Urothelium cell line (cell line): ENCODE measurements around the gene APBB3.
A peak's percentile ranks its signal among the peaks of the same experiment; 100 is the strongest.
"Not testable (repeated sequence)": the region's sequence is repeated elsewhere in the genome, so short reads cannot be mapped to it uniquely, and the experiment has no call there.

ENCODE experiments used
- DNase-seq: peaks from one replicate; pipeline ENCODE4 v3.0.0; 2011; ENCODE audit warnings: low spot score, mixed read lengths
- FAIRE-seq: peaks from 2 replicates; lab custom pipeline; 2011; peaks lifted over from hg19 to GRCh38; lab: Jason Lieb, UNC

Gene APBB3

GRCh38 chr5:140579188-140579747, 14.9 kb upstream of the APBB3 start:
- not testable (repeated sequence) for DNase-seq, FAIRE-seq

DNA sequence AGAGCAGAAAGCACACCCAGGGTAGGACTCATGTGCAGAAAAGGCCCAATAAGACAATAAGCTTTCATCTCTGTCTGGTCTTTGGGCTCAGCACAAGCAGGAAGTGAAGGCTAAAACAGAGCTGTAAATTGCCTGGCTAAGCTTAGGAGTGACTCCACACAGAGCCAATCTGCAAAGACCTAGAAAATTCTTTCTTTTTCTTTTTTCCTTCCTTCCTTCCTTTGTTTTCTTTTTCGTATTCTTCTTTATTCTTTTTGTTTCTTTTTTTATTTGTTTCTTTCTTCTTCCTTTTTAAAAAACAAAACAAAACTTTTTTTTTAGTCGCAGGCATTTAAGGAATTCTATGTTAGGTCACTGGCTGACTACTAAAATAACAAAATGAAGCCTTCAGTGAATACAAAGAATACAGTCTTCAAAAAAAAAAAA, 12.4 kb upstream of the APBB3 start:
- DNase-seq (no peak), FAIRE-seq (no peak)

DNA sequence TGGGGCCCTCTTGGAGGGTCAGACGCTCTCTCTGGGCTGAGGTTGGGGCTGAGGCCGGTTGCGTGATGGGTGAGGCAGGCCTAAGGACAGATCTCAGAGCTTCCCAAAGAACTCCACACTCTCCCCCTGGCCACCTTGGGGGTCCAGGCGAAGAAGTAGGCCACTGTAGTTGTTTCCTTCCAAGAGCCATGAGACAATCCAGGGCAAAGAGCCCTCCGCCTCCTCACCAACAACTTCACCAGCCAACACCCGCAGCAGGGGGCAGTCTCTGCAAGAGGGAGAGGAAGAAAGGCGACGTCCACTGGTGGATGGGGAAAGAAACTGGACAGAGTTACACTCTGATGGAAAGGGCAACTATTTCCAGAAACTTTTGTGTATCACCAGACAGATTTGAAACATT, 10.9 kb upstream of the APBB3 start:
- DNase-seq (no peak), FAIRE-seq (no peak)

DNA sequence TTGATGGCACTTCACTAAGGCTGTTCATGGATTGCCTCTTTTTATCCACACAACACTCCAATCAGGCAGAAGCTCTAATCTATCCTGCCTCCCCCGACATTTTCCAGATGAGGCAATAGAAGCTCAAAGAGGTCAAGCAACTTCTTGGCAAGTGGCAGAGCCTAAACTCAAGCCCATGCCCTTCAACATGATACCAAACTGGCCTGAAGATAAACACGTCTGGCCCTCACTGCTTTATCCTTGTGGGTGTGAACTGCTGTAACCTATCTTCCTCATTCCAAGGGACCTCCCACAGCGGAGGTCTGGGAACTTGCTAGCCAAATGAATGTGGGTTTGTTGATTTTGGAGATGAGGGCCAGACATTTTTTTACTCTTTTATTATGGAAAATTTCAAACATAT, 9.8 kb upstream of the APBB3 start:
- FAIRE-seq (no peak), DNase-seq (no peak)

GRCh38 chr5:140573683-140574082, 9.3 kb upstream of the APBB3 start:
- DNase-seq (no peak), FAIRE-seq (no peak)

DNA sequence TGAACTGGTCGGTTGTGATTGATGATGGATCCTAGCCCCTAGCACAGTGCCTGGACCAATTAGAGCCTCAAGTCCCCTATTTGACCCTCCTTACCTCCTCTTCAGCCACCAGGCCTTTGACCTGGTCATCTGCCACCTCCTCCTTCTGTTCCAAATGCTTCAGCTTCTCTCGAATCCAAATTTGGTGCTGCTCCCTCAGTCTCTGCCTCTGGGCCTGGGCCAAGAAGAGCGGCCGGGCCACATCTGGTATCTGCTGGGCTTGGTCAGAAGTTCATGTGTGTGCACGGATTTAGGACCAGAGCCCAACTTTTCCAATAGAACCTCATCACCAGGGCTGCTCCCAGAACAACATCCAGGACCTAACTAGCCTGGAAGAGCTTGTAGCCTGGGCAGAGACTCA, 6.7 kb upstream of the APBB3 start:
- DNase-seq (no peak), FAIRE-seq (no peak)

DNA sequence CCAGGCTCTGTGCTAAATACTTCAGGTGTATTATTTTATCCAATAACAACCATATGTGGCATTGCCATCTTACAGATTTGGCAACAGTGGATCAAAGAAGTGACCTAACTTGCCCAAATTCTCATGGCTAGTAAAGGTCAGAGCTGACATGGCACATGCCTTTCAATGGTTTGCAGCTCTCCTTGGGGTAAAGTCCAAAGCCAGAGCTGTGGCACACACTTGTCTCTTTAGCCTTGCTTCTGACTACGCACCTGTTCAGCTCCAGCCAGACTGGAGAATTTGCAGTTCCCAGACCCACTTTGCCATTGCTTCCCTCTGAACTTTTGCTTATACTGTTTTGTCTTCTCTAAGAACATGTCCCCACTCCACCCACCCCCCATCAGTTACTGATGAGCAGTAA, 6.1 kb upstream of the APBB3 start:
- FAIRE-seq, result no peak

DNA sequence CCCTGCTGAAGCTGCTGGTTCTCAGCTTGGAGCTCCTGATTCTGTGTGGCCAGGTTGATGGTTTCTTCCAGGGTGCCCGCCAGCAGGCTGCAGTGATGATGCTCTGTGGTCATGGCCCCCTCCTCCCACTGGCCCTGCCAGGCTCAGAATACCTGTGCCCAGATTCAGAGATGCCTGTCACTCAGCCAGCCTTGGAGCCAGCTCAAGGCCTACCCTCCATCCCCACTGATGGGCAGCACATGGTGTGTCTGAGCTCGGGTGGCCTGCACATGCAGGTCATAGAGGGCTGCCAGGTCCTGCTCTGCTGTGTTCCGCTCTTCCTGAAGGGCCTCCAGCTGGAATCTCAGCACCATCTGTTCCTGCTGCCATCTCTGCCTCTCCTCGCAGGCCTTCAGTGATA, 5.7 kb upstream of the APBB3 start:
- FAIRE-seq (no peak), DNase-seq (no peak)

More for the DNA sequence above, 6.1 kb upstream of the APBB3 start:
- DNase-seq, result no peak

DNA sequence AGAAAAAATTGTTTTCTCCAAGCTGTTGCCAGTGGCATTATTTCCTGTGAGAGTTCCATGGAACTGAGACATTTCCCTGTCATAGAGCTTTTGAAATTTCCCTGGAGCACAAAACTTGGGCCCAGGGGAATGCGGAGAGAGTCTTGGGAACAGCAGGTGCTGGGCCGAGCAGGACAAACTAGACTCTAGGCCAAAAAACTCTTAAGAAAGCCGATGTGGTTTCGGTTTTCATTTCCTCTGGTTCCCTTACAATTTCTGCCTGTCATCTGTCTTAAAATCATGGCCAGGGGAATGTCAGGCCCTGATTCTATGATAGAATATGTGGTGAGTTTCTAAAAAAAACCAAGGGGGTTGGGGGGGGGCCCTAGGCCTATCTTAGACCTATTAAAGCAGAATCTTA, 4.8 kb upstream of the APBB3 start:
- FAIRE-seq (no peak), DNase-seq (no peak)

- FAIRE-seq (no peak), DNase-seq (no peak)
Measured at GRCh38 chr5:140568443-140569063, 4.2 kb upstream of the APBB3 start.

- DNase-seq, result no peak
- no peak for FAIRE-seq
Measured at GRCh38 chr5:140567871-140568270, 3.5 kb upstream of the APBB3 start.

- no peak for DNase-seq
- no peak for FAIRE-seq
Measured at GRCh38 chr5:140567136-140567818, 2.9 kb upstream of the APBB3 start.

DNA sequence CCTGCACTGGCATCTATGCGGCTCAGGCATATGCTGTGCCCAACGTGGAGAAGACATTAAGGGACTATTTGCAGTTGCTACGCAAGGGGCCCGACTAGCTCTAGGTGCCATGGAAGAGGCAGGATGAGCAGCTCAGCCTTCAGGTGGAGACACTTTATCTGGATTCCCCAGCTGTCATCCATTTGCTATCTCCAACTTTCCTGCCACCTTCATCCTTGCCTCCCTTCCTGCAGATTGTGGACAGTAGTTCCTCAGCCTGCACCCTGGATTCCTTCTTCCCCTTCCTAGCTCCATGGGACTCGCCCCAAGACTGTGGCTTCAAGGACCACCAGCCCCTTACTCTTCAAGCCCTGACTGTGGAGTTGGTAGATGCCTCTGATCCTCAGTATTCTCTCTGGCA, 2.3 kb upstream of the APBB3 start:
- FAIRE-seq, result no peak

DNA sequence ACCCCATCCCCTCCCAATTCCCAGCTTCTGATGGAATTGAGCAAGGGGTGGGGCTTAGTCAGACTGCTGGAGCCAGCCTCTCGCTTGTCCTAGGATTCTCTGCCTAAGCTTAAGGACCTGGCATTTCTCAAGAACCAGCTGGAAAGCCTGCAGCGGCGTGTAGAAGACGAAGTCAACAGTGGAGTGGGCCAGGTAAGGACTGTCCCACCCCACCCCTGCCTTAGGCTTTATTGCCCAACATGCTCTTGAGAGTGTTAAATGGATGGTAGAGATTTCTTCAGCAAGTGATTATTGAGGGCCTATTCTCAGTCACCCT, 1.3 kb upstream of the APBB3 start:
- DNase-seq (no peak), FAIRE-seq (no peak)

More for the DNA sequence above, 2.3 kb upstream of the APBB3 start:
- no peak for DNase-seq

DNA sequence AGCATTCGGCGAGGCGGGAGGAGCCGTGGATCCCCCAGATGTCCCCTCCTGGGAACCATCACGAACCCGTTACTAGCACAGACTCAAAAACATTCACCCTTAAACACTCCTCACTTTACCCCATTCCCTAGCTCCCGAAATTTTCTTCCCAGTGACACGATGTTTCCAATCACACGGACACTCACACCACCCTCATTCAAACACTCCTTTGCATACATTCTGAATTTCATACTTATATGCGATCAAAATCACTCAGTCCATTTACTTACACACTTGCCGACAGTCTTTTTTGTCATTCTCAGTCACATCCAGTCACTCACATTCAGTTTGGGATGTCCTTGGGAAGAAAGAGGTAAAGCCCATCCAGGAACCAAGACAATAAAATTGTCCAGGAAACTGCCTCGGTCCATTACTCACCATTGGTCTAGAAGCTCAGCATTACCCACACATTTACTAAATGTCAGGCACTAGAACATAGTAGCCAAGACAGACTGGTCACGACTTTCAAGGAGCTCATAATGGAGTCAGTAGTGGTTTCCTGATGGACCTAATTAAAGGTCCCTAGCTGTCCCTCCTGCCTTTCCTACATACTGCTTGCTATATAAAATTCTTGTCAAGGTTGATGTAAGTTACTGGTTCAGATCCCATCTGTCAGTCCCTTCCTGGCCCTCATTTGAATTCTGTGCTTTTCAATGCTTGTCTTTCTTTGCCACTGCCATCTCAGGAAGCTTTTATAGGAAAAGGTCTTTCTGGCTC, 804 bp upstream of the APBB3 start:
- DNase-seq (no peak), FAIRE-seq (no peak)

GRCh38 chr5:140563596-140563995, 802 bp downstream of the APBB3 start:
- DNase-seq, result no peak
- FAIRE-seq, result no peak

- DNase-seq (no peak), FAIRE-seq (no peak)
Measured at GRCh38 chr5:140561753-140562523, 2.5 kb downstream of the APBB3 start.

DNA sequence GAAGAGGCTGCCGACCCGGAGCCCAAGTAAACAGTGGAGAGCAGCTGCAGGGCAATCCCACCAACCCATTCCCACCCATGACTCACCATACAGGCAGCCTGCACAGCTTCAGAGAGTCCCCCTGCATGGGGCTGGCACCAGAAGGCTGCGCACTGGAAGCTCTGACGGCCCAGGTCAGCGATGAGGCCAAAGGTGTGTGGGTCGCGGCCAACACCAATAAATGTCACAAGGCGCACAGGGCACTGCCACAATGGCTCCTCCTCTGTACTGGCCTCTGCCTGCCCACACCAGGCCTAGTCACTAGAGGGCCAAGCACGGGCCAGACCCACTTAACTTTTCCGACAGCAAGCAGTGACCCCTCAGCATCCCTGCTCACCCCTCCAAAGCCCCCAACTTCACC, 4.2 kb downstream of the APBB3 start:
- no peak for DNase-seq
- no peak for FAIRE-seq

GRCh38 chr5:140558542-140558941, 5.9 kb downstream of the APBB3 start:
- FAIRE-seq, result no peak
- DNase-seq, result no peak

GRCh38 chr5:140557965-140558364, 6.4 kb downstream of the APBB3 start:
- no peak for FAIRE-seq
- no peak for DNase-seq

DNA sequence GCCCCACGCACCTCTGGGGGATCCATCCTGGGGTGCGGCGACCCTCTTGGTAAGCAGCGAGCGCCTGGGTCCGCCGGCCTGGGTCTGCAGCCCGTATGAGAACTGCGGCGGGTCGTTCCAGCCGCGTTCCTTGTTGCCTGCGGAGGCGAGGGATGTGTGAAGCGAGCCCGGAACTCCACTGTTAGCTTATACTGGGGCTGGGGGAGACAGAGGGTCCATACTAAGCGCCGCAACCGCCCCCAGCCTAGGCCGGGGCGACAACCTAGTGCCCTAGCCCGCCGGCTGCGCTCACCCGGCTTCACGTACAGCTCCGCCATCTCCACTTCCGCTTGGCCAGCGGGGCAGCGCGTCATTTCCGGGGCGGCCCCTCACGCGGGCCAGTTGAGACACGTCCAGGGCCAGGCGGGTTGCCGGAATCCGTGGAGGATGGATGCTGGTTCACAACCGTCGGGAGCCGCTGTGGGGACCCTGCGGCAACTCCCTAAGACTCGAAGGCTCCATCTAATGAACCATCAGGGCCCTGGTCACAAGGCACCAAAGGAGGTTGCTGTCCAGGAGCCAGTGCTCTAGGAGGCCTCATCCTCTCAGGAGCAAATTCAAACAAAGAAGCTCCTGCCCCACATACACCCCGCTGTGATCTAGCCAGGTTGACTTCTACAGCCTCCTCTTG, 7.1 kb downstream of the APBB3 start, which contains the start of gene SRA1:
Gene SRA1 (minus strand): TSS at position 338 of the 670 bp plus-strand sequence. CDS start 21 bp downstream, at position 317.
- FAIRE-seq, result no peak
- peak; percentile 93 for DNase-seq
